GM21528 (cell line): ENCODE data around the gene RAB11FIP2.

ENCODE experiments used
- ATAC-seq: cut with Tn5 transposase; IDR thresholded peaks from one replicate; pipeline ENCODE4 v1.9.1; 2021; ENCODE audit warnings: mild to moderate bottlenecking, moderate library complexity; ENCODE audit not compliant: unreplicated experiment, low FRiP score

The RAB11FIP2 gene

GRCh38 chr10:118035354-118036005 is 11.3 kb downstream of the RAB11FIP2 start:
- ATAC-seq: no peak

DNA sequence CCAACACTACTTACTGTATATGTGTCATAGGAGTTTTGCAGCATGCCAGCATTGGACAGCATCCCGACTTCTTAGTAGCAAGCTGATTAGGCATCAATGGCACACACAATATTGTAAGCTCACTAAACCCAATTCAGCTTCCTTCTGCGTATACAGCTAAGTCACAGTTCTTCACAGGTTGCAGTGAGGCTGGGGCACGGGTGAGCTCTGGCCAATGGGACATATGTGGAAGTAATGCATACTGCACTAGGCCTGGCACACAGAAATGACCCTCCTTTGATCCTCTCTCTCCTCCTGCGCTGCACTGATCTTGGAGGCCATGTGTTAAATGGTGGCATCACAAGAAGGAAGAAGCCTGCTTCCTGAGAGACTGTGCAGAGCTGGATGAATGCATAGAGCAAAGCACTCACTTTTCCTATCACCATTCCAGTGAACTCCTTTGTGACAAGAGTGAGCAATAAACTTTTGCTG is 11.9 kb downstream of the RAB11FIP2 start:
- ATAC-seq: no peak

DNA sequence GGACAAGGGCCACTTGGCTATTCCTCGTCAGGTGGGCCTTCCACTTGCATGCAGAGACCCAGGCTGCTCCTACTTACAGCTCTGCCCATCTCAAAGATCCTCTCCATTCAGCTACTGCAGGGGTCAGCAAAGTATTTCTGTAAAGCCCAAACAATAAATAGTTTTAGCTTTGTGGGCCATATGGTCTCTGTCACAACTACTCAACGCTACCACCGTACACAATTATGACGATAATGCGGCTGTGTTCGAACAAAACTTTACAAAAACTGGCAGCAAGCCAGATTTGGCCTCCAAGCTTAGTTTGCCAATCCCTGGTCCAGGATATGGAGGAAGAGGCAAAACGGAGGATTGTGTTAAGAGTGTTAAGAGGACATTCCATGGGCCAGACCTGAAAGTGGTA is 12.8 kb downstream of the RAB11FIP2 start:
- no peak for ATAC-seq

GRCh38 chr10:118032564-118032963 is 14.2 kb downstream of the RAB11FIP2 start:
- no peak for ATAC-seq

GRCh38 chr10:118031351-118032075 is 15.2 kb downstream of the RAB11FIP2 start:
- ATAC-seq: no peak

- peak; percentile 97 for ATAC-seq
Measured at GRCh38 chr10:118028619-118029018, 18.1 kb downstream of the RAB11FIP2 start.

- no peak for ATAC-seq
Measured at GRCh38 chr10:118027397-118027796, 19.3 kb downstream of the RAB11FIP2 start.

- no peak for ATAC-seq
Measured at GRCh38 chr10:118026936-118027335, 19.8 kb downstream of the RAB11FIP2 start.

DNA sequence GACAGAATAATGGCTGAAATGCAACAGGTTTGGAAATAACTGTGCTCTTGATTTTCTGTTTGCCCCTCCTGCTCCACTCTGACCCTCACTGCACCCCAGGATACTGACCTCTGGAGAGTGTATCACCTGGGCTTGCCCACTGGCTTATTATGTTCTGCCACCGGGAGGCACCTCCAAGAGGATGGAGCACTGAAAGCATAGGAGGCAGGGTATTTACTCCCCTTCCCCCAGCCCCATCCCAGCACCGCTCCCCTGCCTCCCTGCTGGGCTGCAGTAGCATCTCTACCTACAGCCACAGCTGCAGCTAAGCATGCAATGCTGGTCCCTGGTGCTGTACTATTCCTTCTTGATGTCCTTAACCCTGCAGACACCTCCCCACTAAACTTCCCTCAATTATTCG is 26.4 kb downstream of the RAB11FIP2 start:
- ATAC-seq: no peak

DNA sequence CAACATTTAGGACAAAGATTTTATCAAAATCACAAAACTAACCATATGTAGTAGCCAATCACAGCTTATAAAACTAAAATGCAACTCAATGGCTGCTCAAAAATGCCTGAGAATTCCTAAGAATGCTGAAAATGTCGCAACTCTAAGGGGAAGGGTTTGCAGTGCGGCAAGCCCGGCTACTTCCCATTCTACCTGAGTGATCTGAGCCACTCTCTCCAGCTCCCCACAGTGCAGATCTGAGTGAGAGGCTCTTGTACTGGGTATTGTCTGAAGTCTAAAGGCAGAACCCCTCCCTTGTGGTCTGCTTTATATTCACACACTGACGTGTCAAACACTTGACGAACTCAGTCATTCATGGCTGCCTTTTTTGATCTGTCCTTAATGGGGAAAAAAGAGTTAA is 28.9 kb downstream of the RAB11FIP2 start:
- no peak for ATAC-seq

DNA sequence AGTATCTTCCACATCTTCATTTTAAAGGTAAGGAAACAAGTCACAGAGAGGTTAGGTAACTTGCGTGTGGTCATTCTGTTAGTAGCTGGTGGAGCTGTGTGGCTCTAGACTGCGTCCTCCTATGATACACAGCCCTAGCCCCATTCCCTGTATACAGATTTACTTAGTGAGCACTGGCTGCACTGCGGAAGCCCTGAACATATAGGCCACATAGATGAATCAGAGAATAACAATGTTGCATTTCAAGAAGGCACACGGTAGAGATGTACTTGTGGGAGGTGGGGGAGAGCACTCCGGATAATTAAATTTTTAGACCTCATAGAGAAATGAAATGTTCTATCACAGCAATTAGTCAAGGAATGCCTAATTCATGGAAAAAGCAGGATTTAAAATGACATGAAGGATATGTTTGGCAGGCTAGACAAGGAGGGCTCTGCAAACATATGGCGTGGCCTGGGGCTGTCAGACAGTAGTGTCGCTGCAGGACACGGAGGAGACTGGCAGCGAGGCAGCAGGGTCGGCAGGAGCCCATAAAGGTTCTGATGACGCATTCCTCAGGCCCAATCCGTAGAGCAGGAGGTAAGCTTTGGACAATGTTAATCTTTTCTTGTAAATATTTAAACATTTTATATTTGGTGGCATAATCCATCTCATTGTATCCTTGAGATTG is 29.5 kb downstream of the RAB11FIP2 start:
- ATAC-seq: no peak

DNA sequence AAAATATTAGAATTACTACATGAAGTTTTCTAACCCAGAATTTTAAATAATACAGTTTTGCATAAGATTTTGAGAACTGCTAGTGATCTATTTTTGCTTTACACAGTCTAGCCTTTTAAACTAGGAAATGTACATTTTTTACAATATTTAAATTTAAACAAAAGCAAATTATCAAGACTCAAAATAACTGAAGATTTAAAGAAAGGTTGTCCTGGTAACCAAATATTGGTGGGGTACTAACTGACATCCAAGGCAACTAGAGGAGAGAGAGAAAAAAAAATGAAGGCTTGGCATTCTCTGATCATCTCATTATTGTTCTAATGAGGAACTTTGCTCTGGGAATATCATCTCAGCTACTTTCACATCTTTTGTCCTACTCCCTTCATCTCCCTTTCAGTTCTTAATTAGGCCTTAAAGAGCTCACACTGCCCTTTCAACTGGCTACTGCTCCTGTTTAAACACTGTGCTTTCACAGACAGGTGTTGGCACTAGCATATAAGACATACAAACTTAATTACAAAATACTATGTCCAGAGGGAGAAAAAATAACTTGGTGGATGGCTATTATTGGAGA is 33.7 kb downstream of the RAB11FIP2 start:
- ATAC-seq: no peak

- no peak for ATAC-seq
Measured at GRCh38 chr10:118007773-118008172, 39.0 kb downstream of the RAB11FIP2 start.

DNA sequence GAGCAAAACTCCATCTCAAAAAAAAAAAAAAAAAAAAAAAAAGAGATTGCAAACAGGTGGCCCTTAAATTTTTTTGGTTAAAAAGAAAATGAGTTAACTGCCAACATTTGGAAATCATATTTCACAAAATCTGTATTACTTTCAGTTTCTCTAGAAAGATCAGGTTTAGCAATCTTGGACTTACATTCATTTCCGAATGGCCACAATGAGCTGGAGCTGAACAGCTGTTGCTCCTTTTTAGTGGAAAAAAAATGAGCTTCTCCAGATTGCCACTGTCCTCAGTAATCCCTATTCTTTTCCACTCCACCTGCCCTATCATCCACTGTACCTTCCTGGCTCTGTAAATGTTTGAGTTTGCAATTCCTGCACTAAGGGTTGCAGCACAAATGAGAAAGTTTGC is 43.6 kb downstream of the RAB11FIP2 start:
- ATAC-seq: no peak

DNA sequence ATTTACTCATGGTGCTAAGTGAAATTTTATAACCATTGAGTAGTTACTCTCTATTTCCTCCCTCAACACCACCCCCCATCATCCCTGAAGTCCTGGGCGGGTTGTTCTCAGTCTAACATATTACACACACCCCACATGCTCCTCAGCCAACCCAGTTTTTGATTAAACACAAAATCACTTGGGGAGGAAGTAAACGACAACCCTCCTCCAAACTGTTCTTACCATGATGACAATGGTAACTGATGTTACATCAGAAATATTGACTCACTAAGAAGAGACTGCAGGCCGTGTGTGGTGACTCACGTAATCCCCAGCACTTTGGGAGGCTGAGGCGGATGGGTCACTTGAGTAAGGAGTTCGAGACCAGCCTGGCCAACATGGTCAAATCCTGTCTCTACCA is 44.2 kb downstream of the RAB11FIP2 start:
- ATAC-seq: no peak

DNA sequence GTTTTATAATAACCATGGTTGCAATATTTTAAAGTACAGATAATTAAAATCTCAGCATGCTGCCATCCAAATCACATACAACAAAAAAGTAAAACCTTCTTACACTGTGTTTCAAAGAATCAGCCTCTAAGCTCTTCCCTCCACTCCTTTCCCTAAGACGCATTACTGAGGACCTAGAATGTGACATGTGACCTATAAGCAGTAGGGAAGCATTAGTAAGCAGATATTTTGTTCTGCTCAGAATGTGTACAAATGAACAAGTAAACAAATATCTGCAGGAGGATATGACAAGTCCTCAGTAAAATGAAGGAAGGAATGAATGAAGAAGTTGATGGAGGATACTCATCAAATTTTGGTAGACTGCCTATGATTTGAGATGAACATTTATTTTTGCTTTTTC is 49.1 kb downstream of the RAB11FIP2 start:
- ATAC-seq: no peak

- ATAC-seq: no peak
Measured at GRCh38 chr10:117996709-117997108, 50.0 kb downstream of the RAB11FIP2 start.

DNA sequence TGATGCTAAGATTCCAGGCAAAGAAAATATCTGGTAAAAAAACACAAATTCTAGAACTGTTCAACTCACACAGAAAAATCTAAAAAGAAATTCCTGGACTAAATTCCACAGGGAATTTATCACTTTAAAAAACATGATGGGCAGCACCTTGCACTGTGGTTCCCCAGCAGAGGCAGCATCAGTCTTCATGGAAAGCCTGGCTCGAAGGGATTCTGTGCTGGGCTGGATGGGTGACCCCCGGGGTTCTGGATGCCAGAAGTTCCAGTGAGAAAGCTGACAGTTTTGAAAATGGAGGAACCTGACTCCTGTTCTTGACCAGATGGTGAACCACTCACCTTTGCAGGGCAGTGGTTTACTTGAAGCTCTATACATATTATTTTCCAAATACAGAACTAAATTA is 52.0 kb downstream of the RAB11FIP2 start:
- ATAC-seq: no peak

- ATAC-seq: no peak
Measured at GRCh38 chr10:117993166-117993565, 53.6 kb downstream of the RAB11FIP2 start.

DNA sequence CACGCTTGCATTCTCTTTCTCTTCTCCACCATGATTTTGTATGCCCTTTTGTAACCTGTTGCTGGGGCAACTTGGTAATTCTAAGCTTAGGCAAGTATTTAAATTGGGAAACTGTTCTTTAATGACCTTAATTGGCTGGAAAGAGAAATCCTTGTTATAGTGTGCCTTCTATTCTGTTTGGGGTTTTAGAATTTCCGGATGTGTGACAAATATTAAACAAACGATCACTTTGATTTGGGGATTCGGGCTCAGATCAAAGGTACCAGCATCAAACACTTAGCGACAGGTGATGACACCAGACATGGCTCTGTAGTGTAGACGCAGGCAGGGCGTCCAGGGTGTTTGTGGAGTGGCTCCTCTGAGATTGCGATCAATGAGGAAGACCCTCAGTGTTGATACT is 55.0 kb downstream of the RAB11FIP2 start:
- no peak for ATAC-seq

GRCh38 chr10:117989962-117990361 is 56.8 kb downstream of the RAB11FIP2 start:
- no peak for ATAC-seq
